Activated CD8-positive, alpha-beta memory T cell treated with anti-CD3 and anti-CD28 coated beads, Interleukin-2, amount 50 U/mL, for 24 hours (primary cell): ENCODE measurements around the gene LYPD3.

ENCODE experiments used
- DNase-seq: peaks from one replicate; pipeline ENCODE4 v3.0.0-alpha.2; 2020; ENCODE audit errors: extremely low read depth

The LYPD3 gene

DNA sequence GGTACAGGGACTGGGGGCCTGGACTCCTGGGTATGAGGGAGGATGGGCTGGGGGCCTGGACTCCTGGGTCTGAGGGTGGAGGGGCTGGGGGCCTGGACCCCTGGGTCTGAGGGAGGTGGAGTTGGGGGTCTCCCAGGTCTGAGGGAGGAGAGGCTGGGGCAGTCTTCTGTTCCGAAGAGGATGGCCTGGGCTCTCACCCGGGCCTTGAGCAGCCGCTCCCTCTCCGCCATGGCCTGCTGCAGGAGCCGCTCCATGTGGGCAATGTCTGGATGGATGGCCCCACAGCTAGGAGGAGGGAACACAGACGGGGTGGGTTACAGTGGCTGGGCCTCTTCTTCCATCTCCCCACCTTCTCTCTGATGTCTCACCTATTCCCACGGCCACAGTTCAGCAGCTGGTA, 21.0 kb upstream of the LYPD3 start:
- DNase-seq, result no peak

DNA sequence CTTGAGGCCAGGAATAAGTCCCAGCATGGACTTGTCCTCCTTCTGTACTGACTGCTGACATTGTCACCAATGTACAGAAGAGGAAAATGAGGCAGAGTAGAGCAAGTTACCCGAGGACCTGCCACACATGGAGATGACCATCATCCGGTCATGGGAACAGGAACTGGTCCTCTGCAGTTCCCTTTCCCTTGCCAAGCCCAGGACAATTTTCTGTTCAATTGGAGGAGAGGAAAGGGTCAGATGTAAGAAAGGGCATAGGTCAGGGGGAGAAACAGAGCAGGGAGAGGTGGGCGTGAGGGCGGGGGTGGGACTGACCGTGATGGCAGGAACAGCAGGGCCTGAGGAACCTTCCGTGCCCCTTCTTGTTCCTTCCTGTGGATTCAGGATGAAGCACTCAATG, 20.5 kb upstream of the LYPD3 start:
- DNase-seq, result no peak

DNA sequence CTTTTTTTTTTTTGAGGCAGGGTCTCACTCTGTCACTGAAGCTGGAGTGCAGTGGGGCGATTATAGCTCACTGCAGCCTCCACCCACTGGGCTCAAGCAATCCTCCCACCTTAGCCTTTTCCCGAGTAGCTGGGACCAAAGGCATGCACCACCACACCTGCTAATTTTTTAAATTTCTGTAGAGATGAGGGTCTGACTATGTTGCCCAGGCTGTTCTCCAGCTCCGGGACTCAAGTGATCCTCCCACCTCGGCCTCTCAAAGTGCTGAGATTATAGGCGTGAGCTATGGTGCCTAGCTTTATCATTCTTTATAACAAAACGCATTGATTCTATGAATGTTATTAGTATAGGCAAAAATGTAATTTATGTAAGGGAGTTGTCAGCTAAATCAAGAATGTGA, 17.9 kb upstream of the LYPD3 start:
- DNase-seq, result no peak

DNA sequence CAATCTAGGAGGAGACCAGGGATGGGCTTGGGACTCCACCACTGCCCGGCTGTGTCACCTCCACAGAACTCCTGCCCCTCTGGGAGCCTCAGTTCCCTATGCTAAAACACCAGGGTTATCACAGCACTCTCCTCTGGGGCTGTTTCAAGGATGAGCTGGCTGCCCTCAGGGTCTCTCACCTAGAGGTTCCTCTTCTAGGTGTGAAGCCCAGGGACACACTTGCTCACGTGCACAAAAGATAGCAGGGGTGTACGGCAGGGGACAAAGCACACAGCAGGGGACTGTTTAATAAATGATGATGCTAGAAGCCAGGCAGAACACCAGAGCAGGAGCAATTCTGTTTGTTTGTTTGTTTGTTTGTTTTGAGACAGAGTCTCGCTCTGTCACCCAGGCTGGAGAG, 16.8 kb upstream of the LYPD3 start:
- no peak for DNase-seq

DNA sequence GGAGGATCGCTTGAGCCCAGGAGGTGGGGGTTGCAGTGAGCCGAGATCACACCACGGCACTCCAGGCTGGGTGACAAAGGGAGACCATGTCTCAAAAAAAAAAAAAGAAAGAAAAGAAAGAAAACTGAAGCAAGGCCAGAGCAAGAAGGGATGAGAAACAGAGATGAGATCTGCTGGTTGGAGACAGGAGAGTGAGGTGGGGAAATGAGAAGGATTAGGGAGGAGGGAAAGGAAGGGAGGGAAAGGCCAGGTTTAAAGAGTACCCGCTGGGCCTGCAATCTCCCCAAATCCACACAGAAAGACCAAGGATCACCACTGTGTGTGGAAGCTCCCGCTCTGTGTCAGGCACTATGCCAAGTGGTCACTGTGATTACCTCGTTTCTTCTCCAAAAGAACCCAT, 16.3 kb upstream of the LYPD3 start:
- DNase-seq, result no peak

DNA sequence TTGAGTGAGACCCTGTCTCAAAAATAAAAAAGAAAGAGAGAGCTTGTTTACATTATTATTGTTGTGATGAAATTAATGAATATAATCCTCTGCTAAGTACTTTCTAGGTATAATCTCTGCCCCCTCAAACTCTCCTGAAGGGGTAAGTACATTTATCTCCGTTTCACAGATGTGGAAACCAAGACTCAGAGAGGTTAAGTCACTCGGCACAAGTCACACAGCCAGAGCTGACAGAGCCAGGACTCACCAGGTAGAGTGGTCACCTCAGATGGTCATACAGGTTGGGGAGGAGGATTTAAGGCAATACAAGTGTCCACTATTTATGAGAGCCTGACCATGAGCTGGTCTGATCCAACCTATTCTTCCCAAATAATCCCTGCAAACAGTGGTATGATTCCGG, 15.2 kb upstream of the LYPD3 start:
- DNase-seq, result no peak

DNA sequence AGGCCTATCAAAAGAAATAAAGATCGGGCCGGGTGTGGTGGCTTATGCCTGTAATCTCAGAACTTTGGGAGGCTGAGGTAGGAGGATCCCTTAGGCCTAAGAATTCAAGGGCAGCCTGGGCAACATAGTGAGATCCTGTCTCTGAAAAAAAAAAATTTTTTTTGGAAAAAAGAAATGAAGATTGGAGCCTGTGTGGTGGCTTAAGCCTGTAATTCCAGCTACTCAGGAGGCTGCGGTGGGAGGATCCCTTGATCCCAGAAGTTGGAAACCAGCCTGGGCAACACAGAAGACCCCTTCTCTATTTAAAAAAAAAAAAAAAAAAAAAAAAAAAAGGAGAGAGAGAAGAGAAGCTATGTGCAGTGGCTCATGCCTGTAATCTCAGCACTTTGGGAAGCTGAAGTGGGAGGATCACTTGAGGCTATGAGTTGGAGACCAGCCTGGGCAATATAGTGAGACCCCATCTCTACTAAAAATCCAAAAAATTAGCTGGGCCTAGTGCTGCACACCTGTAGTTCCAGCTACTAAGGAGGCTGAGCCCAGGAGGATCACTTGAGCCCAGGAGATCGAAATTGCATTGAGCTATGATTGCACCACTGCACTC, 14.7 kb upstream of the LYPD3 start:
- DNase-seq, result no peak

DNA sequence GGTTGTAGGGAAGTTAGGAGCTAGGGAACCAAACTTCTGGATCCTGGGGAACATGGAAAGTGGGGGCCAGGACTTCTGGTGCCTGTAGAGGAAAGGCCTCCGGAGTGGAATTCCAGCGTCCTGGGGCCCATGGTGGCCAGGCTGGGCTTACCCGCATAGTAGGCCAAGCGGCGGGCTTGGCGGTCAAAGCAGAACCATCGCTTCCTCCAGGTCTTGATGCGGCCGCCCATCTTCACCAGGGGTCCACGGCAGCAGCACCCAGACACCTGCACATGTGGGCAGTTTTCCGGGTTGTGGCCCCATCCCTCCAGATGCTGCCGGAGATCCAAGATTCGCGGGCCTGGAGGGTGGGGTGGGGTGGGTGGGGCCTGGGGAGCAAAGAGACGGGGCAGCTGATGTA, 13.8 kb upstream of the LYPD3 start:
- DNase-seq, result no peak

DNA sequence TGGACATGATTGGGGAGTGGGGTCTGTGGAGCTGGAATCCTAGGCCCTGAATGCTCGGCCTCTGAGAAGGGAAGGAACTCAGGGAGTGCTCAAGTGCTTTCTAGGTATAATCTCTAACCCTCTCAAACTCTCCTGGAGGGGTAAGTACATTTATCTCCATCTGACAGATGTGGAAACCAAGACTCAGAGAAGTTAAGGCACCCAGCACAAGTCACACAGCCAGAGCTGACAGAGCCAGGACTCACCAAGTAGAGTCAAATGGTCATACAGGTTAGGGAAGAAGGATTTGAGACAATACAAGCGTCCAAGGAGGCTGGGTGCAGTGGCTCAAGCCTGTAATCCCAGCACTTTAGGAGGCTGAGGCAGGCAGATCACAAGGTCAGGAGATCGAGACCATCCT, 12.9 kb upstream of the LYPD3 start:
- no peak for DNase-seq

DNA sequence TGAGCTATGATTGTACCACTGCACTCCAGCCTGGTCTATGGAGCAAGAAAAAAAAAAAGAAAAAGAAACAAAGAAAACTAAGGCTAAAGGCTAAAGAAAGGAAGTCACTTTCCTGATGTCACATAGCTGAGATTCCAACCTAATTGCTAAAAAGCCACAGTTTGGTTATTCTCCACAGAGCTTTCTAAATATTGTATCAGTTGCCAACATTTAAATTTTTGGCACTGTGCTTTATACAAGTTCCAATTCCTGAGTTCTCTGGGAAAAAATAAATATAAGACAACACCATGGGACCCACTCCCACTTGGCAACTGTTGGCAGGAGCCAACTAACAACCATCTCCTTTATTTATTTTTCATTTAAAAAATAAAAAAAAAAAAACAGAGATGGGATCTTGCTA, 11.2 kb upstream of the LYPD3 start:
- DNase-seq, result no peak

DNA sequence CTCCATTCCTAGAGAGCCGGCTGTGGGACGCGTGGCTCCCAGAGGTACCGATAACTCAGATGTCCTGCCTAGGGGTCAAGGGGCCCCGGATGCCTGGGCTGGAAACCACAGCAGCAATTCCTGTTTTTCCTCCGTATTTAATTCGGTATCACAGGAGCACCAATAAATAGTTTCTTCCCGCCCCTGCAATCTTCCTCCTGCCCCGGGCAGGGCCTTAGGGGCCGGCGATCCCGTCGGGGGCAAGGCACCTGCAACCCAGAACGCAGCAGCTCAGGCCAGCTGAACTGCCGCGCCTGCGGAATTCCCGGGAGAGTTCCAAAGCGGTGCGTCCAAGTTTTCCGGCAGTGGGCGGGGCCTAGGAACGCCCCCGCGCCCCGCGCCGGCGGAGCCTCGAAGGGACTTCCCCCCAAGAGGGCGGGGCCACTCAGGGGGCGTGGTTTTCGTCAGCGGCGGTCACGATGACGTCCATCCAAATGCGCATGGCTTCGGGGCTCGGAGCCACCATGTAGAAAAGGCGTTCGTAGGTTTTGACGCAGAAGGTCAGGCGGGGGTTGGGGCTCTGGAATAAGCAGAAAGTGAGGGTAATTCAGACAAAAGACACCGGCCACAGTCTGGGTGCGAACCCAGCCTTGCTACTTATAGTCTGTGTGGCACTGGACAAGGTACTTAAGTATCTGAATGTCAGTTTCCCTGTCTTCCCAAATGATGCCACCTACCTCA, 9.7 kb upstream of the LYPD3 start:
- peak; percentile 89 for DNase-seq

DNA sequence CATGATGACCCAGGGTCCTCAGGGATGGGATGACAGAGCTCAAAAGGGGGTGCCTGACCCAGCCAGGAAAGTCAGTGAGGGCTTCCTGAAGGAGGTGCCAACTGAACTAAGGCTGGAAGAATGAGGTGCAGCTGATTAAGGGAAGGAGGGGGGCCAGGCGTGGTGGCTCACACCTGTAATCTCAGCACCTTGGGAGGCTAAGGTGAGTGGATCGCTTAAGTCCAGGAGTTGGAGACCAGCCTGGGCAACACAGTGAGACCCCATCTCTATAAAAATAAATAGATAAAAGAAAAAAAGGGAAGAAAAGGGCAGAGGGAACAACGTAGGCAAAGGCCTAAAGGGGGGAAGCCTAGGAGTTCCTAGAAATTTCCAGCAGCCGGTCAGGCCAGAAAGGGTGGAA, 9.1 kb upstream of the LYPD3 start:
- DNase-seq, result no peak

DNA sequence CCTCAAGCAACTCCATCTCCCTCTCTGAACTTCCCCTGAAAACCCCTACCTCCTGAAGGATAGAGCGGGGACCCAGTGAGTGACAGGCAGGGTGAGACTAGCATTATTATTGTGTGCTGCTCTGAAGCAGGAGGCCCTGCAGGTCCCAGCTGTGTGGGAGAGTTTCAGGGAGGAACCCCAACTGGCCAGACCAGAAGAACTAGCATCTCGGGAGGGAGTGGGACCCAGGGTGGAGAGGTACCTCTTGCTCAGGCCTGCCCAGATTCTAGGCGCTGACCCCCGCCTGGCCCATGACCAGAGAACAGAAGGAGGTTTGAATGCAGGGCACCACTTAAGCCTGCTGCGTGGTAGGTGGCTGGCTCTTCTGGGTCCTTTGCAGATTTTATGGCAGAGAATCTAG, 5.7 kb upstream of the LYPD3 start:
- no peak for DNase-seq

DNA sequence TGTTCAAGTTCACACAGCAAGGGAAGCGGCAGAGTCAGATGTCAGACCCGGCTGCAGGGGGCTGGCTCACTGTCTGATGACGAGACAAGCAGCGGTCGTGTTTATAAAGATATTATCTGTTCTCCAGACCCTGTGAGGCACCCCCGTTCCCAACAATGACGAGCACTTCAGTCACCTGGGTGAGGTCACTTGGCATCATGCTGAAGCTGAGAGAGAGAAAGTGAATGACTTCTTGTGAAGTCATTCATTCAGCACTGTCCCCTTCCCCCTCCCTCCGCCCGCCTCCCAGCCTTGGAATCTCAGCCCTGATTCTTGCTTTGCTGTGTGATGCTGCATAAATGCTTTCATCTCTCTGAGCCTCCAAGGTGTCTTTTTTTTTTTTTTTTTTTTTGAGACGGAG, 4.9 kb upstream of the LYPD3 start:
- DNase-seq, result peak; percentile 25

DNA sequence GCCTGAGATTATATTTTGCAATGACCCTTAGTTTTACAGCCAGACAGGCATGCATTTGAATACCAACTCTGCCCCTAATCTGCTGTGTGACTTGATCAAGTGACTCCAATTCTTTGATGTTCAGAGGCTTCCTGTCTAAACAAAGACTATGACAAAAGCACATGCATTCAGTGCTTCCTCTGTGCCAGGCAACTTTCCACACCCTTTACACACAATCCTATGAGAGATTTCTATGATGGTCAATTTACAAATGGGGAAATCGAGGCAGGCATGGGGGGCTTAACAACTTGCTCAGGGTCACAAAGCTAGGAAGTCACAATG, 3.7 kb upstream of the LYPD3 start:
- no peak for DNase-seq

DNA sequence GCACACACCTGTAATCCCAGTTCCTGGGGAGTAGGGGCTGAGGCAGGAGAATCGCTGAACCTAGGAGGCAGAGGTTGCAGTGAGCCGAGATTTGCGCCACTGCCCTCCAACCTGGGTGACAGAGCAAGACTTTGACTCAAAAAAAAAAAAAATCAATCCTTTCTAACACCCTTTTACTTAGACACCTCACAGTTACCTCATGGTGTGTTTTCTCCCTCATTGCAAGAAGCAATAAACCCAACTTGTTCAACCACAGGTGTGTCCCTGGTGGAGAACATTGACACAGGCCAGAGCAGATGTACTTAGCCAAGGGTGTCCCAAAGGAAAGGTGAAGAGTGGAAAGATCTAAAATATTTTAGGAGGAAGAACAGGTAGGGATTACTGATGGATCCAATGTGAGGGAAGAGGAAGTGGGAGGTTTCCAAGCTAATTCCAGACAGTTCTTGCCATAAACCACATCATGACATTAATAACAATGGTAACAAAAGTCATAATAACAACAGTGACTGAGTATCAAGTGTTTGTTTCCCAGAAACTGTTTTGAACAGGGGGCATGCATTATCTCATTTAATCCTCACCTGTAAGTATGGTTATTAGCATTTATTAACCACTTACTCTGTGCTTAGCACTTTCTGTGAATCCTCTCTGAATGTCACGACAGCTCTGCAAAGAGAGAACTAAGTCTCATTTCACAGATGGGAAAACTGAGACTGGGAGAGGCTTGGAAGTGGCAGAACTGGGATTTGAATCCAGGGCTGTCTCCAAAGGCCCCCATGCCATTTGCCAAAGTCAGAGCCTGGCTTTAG, 3.1 kb upstream of the LYPD3 start:
- DNase-seq, result no peak

DNA sequence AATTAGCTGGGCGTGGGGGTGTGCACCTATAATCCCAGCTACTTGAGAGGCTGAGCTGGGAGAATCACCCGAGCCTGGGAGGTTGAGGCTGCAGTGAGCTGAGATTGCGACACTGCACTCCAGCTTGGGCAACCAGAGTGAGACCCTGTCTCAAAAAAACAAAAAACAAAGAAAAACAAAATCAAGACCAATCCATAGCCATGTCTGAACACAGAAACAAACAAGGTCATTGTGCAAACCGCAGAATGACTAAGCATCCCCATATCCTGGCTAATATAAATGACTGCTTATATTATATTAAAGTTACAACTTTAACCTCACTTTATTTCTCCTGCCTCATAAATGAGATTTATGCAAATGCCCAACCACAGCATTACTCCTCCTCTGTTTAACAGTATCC, 2.3 kb upstream of the LYPD3 start:
- no peak for DNase-seq

DNA sequence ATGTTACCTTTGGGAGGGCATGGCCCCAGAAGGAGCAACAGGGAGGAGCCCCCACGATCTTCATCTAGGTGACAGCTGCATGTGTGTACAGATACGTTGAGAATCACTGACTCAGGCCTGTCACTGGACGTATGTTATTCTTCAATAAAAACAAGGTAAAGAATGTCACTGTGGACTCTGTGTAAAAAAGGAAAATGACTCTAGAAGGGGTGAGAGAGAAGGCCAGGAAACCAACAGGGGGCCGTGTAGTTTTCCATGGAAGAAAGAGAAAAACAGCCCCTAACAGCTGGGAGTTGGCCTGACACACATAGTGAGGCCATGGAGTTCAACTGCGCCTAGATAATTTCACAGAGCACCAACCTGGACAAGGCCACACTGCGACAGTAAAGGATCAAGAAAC, 1.9 kb upstream of the LYPD3 start:
- DNase-seq, result no peak

DNA sequence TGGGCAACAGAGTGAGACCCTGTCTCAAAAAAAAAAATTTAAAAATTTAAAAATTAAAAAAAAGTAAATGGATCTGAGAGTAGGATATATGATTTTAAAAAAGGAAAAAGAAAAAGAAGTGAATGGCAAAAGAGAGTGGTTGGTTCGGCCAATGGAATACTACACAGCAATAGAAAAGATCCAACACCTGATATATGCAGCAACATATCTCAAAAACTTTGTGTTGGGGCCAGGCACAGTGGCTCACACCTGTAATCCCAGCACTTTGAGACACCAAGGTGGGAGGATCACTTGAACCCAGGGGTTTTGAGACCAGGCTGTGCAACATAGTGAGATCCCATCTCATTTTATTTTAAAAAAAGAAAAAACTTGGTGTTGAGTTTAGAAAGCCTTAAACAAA, 1.4 kb upstream of the LYPD3 start:
- no peak for DNase-seq

DNA sequence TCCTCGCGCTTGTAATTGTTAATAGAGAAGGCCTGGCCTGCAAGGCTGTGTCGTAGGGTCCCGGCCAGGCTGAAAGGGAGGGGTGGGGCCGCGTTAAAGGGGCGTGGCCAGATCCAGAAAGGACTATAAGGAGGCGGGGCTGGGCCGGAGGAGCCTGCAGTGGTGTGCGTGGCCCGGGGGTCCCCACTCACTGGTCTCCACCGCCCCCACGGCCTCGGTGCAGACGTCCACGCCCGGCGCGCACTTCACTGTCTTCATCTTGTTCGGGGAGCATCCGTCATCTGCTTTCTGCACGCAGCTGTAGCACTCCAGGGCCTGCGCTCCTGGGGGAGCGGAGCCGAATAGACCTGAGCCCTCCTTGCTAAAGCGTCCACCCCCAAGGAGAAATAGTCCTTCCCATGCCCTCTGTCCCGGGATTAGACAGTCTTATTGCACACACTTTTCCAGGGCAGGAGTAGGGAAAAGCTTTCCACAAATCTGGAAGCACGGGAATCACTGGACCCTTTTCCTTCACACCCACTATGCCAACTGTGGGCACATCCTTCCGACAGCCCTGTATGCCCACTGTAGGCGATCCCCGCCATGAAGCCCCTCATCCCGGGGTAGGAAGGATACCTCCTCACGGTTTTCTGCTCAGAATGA, 1.2 kb downstream of the LYPD3 start:
- DNase-seq, result peak; percentile 44

DNA sequence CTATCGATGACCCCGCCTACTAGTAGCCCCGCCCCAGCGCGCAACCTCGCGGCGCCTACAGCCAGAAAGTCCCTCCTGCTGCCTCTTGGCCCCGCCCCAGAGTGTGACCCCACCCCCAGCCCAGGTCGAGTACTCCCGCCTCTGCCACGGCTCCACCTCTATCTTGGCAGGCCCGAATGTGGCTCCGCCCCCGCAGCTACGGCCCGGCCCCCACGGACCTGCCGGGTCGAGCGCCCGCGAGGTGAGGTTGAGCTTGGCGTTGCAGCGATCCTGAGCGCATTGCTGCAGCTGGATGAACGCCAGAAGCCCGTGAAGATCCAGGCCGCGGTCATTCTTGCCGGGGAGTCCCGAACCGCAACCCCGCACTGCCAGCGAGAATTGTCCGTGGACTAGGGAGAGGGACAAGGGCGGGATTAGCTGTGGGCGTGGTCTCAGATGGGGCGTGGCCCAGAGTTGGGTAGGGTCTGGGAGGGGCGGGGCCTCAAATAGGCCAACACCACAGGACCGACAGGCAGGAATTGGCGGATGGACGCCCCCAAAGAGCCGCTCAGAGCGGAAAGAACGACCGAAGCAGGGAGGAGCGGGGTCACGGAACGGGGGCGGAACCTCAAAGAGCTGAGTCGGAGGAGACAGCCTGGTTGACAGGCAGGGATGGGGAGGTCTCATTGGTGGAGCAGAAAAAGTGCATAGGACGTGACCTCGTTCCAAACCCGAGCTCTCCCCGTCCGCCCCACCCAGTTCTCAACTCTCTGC, 1.9 kb downstream of the LYPD3 start:
- DNase-seq, result peak; percentile 99

DNA sequence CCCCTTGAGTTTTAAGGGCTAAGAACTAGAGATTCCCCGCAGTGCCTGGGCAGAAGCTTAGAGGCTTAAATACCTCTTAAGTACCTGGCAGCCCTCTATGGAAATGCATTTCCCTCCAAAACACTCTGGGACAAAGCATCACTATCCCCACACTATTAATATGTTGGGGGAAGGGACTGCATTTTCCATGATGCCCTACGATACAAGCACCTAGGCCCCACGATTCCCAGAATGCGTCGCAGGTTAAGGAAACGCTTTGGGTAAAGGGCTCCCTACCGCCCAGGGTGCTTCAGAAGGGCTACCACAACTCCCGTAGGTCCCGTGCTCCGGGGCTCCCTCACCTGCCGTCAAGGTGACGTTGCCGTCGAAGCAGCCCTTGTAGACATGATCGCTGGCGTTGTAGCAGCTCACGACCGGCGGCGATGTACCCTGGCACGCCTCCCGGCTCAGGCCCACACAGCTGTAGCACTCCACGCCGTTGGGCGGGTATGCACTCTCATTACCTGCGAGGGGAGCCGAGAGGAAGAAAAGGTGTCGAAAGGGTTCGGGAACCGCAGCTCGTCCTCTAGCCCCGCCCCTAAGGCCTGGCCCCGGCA, 2.5 kb downstream of the LYPD3 start:
- no peak for DNase-seq
